DOHH2 (cell line): ENCODE measurements around the gene ARHGAP23.
"Not testable (repeated sequence)": the region's sequence is repeated elsewhere in the genome, so short reads cannot be mapped to it uniquely, and the experiment has no call there.

Experiments
- H3F3A ChIP-seq: fragments of 200-600 bp; sonication (generic), shearing (Covaris generic); 2 replicates; pipeline ENCODE4 v1.6.0; 2016; ENCODE audit warnings: antibody characterized with exemption, mild to moderate bottlenecking; ENCODE audit not compliant: control insufficient read depth, insufficient read depth
- H3K27ac ChIP-seq: fragments of 200-600 bp; sonication (generic); 2 replicates; pipeline ENCODE4 v1.5.1; 2014; ENCODE audit warnings: low read depth, mild to moderate bottlenecking, low read length, moderate library complexity
- H3K27me3 ChIP-seq: fragments of 200-600 bp; sonication (generic); 2 replicates; pipeline ENCODE4 v1.6.1; 2014; ENCODE audit warnings: mild to moderate bottlenecking, low read length, mixed read lengths; ENCODE audit not compliant: control insufficient read depth
- H3K36me3 ChIP-seq: fragments of 200-600 bp; sonication (generic); 2 replicates; pipeline ENCODE4 v1.6.1; 2014; ENCODE audit warnings: mild to moderate bottlenecking, low read length, moderate library complexity, mixed read lengths; ENCODE audit not compliant: control insufficient read depth
- H3K4me1 ChIP-seq: fragments of 200-600 bp; sonication (generic); 2 replicates; pipeline ENCODE4 v1.6.1; 2014; ENCODE audit warnings: mild to moderate bottlenecking, low read length, mixed read lengths; ENCODE audit not compliant: control insufficient read depth
- H3K4me2 ChIP-seq: fragments of 200-600 bp; sonication (generic); 2 replicates; pipeline ENCODE4 v1.6.0; 2014; ENCODE audit warnings: mild to moderate bottlenecking, low read length, moderate library complexity
- H3K4me3 ChIP-seq: fragments of 200-600 bp; sonication (generic); 2 replicates; pipeline ENCODE4 v1.5.1; 2014; ENCODE audit warnings: mild to moderate bottlenecking, low read length, mixed read lengths
- H3K79me2 ChIP-seq: fragments of 200-600 bp; sonication (generic); 2 replicates; pipeline ENCODE4 v1.6.1; 2014; ENCODE audit warnings: mild to moderate bottlenecking, low read length, mixed read lengths; ENCODE audit not compliant: control insufficient read depth
- H3K9me2 ChIP-seq: fragments of 200-600 bp; sonication (generic); replicated peaks from 2 replicates; pipeline ENCODE4 v1.6.1; 2014; ENCODE audit warnings: mild to moderate bottlenecking, low read length, mixed read lengths; ENCODE audit not compliant: control insufficient read depth
- H3K9me3 ChIP-seq: fragments of 200-600 bp; sonication (generic); 2 replicates; pipeline ENCODE4 v1.6.1; 2014; ENCODE audit warnings: antibody characterized with exemption, low read length, mixed read lengths; ENCODE audit not compliant: control insufficient read depth, insufficient read depth
- H4K20me1 ChIP-seq: fragments of 200-600 bp; sonication (generic); 2 replicates; pipeline ENCODE4 v1.6.0; 2014; ENCODE audit warnings: low read depth, mild to moderate bottlenecking, antibody characterized with exemption, low read length, moderate library complexity; ENCODE audit not compliant: control insufficient read depth, insufficient read depth
- EZH2phosphoT487 ChIP-seq: fragments of 200-600 bp; sonication (generic); IDR thresholded peaks from 2 replicates; pipeline ENCODE4 v1.6.1; 2017; ENCODE audit warnings: borderline replicate concordance, mild to moderate bottlenecking, antibody characterized with exemption, low read length, moderate library complexity, mixed read lengths
- TF ChIP-seq, protein P1 (sequence below): fragments of 200-600 bp; sonication (generic); IDR thresholded peaks from one replicate; pipeline ENCODE4 v1.5.1; 2014; ENCODE audit warnings: antibody characterized with exemption, mild to moderate bottlenecking, low read depth, low read length; ENCODE audit not compliant: poor library complexity, severe bottlenecking

ARHGAP23 gene

DNA sequence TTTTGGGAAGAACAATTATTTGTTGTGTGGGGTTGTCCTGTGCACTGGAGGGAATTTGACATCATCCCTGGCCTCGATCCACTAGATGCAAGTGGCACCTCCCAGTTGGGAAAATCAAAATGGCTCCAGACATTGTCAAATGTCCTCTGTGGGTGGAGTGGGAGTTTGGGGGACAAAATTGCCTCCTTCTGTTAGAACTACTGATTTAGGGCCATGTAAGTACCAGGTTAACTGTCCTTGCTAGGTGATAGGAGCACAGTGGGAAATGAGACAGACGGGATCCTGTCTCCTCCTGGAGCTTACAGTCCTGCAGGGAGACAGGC, 56.8 kb downstream of the ARHGAP23 start:
- peak overlapping the region; percentile 56 for H3K4me3 ChIP-seq
- no peaks in the 10 kb centered on the region for H3K27me3 ChIP-seq
- H4K20me1 ChIP-seq = no peaks in the 10 kb centered on the region
- H3K9me3 ChIP-seq = no peaks in the 10 kb centered on the region
- H3K36me3 ChIP-seq = no peaks in the 10 kb centered on the region
- no peak for TF ChIP-seq EZH2phosphoT487
- TF ChIP-seq, protein P1, sequence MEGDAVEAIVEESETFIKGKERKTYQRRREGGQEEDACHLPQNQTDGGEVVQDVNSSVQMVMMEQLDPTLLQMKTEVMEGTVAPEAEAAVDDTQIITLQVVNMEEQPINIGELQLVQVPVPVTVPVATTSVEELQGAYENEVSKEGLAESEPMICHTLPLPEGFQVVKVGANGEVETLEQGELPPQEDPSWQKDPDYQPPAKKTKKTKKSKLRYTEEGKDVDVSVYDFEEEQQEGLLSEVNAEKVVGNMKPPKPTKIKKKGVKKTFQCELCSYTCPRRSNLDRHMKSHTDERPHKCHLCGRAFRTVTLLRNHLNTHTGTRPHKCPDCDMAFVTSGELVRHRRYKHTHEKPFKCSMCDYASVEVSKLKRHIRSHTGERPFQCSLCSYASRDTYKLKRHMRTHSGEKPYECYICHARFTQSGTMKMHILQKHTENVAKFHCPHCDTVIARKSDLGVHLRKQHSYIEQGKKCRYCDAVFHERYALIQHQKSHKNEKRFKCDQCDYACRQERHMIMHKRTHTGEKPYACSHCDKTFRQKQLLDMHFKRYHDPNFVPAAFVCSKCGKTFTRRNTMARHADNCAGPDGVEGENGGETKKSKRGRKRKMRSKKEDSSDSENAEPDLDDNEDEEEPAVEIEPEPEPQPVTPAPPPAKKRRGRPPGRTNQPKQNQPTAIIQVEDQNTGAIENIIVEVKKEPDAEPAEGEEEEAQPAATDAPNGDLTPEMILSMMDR = peak; percentile 3
- peaks cover 19% of the 10 kb centered on the region for H3K4me1 ChIP-seq
- H3K9me2 ChIP-seq = no peaks in the 10 kb centered on the region
- peak overlapping the region; percentile 73 for H3K4me2 ChIP-seq
- no peaks in the 10 kb centered on the region; the same call in 1 of the 2 replicates for H3F3A ChIP-seq
- H3K79me2 ChIP-seq = no peaks in the 10 kb centered on the region
- H3K27ac ChIP-seq = peak overlapping the region; percentile 62

DNA sequence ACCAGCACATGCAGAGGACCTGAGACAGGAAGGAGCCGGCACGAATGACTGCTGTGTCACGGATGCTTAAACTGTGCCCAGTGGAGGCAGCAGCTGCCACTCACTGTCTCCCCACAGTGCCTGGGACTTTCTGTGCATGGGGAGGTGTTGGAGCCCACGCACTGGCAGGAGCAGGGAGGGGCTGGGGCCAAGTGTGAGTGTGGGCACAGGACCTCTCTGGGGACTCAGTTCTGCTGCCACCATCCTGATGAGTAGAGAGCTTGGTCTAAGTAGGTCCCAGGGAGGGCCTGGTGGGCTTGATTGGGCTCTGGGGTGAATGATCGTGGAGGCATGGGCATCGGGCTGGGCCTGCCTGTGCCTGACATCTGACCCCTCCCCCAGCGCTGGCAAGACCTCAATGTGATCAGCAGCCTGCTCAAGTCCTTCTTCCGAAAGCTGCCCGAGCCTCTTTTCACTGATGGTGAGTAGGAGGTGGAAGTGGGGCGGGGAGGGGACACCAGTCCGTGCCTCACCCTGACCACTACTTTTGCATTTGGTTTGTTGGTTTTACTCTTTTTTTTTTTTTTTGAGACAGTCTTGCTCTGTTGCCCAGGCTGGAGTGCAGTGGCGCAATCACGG, 57.5 kb downstream of the ARHGAP23 start:
- H3F3A ChIP-seq, H3K9me3 ChIP-seq, H3K79me2 ChIP-seq, H4K20me1 ChIP-seq, H3K36me3 ChIP-seq, H3K27me3 ChIP-seq, H3K9me2 ChIP-seq: not testable (repeated sequence)
- peak overlapping the region; percentile 62 for H3K27ac ChIP-seq
- H3K4me3 ChIP-seq = peak overlapping the region; percentile 56
- peak overlapping the region; percentile 73 for H3K4me2 ChIP-seq
- H3K4me1 ChIP-seq = peaks cover 19% of the 10 kb centered on the region

DNA sequence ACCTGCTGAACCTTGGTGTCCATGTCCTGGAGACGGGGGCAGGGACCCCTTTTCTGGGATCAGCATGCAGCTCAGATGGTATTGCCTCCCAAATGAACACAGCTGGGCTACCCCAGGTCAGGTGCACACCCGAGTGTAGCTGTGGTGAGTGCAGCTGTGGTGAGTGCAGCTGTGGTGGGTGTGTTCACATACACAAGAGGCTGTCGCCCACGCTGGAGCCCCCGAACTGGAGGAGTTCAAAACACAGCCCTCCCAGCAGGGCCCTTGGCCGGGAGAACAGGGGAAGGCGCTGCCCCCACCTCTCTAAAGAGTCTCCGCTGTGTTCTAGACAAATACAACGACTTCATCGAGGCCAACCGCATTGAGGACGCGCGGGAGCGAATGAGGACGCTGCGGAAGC, 61.5 kb downstream of the ARHGAP23 start:
- not testable (repeated sequence) for H4K20me1 ChIP-seq, H3K9me3 ChIP-seq, H3K36me3 ChIP-seq

DNA sequence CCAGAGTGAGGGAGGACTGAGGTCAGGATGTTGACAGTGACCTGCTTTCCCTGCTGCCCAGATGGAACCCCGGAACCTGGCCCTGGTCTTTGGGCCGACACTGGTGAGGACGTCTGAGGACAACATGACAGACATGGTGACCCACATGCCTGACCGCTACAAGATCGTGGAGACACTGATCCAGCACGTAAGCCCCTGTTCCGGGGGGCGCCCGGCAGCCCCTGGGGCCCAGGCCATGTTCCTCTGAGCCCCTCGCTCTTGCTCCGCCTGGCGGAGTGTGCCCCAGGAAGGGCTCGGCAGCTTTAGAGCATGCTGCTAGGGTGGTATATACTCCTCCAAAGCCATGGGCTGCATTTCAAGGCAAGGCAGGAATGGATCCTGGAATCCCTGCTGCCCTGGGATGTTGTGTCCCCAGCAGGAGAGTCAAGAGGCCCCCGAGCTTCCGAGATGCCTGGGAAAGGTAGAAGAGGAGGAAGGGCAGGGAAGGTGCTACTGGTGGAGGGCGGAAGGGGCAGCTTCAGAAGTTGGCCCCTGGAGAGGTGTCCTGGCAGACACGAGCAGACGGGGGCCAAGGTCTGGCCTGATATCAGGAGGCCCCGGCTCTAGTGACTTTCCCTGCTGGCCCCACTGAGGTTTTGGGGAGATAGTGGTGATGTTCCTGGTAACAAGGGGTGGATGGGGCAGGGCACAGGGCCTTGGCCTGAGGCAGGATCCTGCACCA, 63.2 kb downstream of the ARHGAP23 start:
- H3K27ac ChIP-seq, H3K36me3 ChIP-seq, H3F3A ChIP-seq: not testable (repeated sequence)

More for the DNA sequence above, 61.5 kb downstream of the ARHGAP23 start:
- not testable (repeated sequence) for H3K4me2 ChIP-seq, H3K9me2 ChIP-seq, H3K27me3 ChIP-seq, H3K27ac ChIP-seq, H3F3A ChIP-seq, H3K4me3 ChIP-seq, H3K79me2 ChIP-seq
- H3K4me1 ChIP-seq = peaks cover 19% of the 10 kb centered on the region

More for the DNA sequence above, 63.2 kb downstream of the ARHGAP23 start:
- not testable (repeated sequence) for H3K27me3 ChIP-seq, H3K9me2 ChIP-seq, H3K79me2 ChIP-seq, H3K4me3 ChIP-seq, H3K4me2 ChIP-seq, H4K20me1 ChIP-seq, H3K9me3 ChIP-seq, H3K4me1 ChIP-seq
